K562 (cell line): Measurements from ENCODE around the gene CEBPA.

Experiments used
- CEBPB ChIP-seq: fragments of 450-650 bp; IDR thresholded peaks from 2 replicates; pipeline ENCODE4 v1.6.1; 2016; ENCODE audit warnings: missing genetic modification characterization, missing compliant biosample characterization
- EZH2 ChIP-seq: IDR thresholded peaks from 2 replicates; pipeline ENCODE4 v1.6.1; 2012; ENCODE audit warnings: low read depth, mild to moderate bottlenecking, inconsistent platforms, low read length, borderline replicate concordance
- HDAC2 ChIP-seq: fragments of 450-650 bp; IDR thresholded peaks from 2 replicates; pipeline ENCODE4 v1.6.1; 2016; ENCODE audit warnings: mild to moderate bottlenecking
- MTA3 ChIP-seq: fragments of 450-650 bp; formaldehyde crosslinking; IDR thresholded peaks from 2 replicates; pipeline ENCODE4 v1.6.1; 2017; ENCODE audit warnings: mild to moderate bottlenecking, borderline replicate concordance
- ZNF274 ChIP-seq: IDR thresholded peaks from 2 replicates; pipeline ENCODE4 v1.6.1; 2011; ENCODE audit warnings: low read depth, mild to moderate bottlenecking, low read length, moderate library complexity, borderline replicate concordance
- TF ChIP-seq, protein P1 (sequence below), 3 experiments: IDR thresholded peaks in 2 of 3; conservative IDR thresholded peaks in 1 of 3; 2 replicates each; pipeline ENCODE4 v1.5.1; 2011 to 2012; ENCODE audit warnings: low read length in 3 of 3, mild to moderate bottlenecking in 3 of 3, control low read depth in 2 of 3, improper control_type of control experiment in 1 of 3, inconsistent platforms in 1 of 3, low read depth in 1 of 3, mixed read lengths in 1 of 3, moderate library complexity in 1 of 3; ENCODE audit not compliant: insufficient read depth in 2 of 3
- TF ChIP-seq, protein P2 (sequence below): fragments of 250-450 bp; sonication (Bioruptor Pico); IDR thresholded peaks from 2 replicates; pipeline ENCODE4 v1.8.0; 2021; ENCODE audit warnings: moderate library complexity, mild to moderate bottlenecking, inconsistent platforms
- TF ChIP-seq, protein P3 (sequence below): fragments of 450-650 bp; IDR thresholded peaks from 2 replicates; pipeline ENCODE4 v1.7.1; 2018; ENCODE audit warnings: mild to moderate bottlenecking, low read depth; ENCODE audit not compliant: partially characterized antibody

DNA sequence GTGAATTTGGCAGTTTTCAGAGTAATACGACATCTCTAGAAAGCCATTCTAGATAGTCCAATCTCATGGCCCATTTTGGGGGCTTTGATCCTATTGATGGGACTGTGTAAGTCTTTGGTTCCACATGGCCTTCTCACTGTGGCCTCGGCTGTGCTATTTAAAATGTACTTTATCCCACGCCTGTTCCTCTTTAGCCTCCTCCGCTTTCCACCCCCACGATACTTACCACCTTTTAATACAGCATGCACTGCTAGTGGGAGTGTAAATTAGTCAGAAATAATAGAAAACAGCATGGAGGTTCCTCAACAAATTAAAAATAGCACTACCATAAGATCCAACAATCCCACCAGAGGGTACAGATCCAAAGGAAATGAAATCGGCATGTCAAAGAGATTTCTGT lies 42.8 kb upstream of the CEBPA start:
- TF ChIP-seq ZNF274 (no peak), CEBPB (tag) (no peak), HDAC2 (no peak), EZH2 (no peak), MTA3 (no peak)
- TF ChIP-seq, protein P1, sequence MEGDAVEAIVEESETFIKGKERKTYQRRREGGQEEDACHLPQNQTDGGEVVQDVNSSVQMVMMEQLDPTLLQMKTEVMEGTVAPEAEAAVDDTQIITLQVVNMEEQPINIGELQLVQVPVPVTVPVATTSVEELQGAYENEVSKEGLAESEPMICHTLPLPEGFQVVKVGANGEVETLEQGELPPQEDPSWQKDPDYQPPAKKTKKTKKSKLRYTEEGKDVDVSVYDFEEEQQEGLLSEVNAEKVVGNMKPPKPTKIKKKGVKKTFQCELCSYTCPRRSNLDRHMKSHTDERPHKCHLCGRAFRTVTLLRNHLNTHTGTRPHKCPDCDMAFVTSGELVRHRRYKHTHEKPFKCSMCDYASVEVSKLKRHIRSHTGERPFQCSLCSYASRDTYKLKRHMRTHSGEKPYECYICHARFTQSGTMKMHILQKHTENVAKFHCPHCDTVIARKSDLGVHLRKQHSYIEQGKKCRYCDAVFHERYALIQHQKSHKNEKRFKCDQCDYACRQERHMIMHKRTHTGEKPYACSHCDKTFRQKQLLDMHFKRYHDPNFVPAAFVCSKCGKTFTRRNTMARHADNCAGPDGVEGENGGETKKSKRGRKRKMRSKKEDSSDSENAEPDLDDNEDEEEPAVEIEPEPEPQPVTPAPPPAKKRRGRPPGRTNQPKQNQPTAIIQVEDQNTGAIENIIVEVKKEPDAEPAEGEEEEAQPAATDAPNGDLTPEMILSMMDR (IDR thresholded peaks at IDR 0.05 in 2 of 3, conservative IDR thresholded peaks at IDR 0.05 in 1 of 3; ENCODE audit: insufficient read depth in 2 of 3, low read depth in 1 of 3, low read length in 3 of 3): no peak
- TF ChIP-seq, protein P2, sequence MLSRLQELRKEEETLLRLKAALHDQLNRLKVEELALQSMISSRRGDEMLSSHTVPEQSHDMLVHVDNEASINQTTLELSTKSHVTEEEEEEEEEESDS (CRISPR knock-in tag): no peak
- TF ChIP-seq, protein P3, sequence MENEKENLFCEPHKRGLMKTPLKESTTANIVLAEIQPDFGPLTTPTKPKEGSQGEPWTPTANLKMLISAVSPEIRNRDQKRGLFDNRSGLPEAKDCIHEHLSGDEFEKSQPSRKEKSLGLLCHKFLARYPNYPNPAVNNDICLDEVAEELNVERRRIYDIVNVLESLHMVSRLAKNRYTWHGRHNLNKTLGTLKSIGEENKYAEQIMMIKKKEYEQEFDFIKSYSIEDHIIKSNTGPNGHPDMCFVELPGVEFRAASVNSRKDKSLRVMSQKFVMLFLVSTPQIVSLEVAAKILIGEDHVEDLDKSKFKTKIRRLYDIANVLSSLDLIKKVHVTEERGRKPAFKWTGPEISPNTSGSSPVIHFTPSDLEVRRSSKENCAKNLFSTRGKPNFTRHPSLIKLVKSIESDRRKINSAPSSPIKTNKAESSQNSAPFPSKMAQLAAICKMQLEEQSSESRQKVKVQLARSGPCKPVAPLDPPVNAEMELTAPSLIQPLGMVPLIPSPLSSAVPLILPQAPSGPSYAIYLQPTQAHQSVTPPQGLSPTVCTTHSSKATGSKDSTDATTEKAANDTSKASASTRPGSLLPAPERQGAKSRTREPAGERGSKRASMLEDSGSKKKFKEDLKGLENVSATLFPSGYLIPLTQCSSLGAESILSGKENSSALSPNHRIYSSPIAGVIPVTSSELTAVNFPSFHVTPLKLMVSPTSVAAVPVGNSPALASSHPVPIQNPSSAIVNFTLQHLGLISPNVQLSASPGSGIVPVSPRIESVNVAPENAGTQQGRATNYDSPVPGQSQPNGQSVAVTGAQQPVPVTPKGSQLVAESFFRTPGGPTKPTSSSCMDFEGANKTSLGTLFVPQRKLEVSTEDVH: no peak
